Left ventricle myocardium inferior (tissue), 1 donor: ENCODE measurements around the gene ABCA9. TPM values are rescaled to one million over a fixed set of nuclear protein-coding genes. Genes with fewer than 3 reads are reported as not detected.
"Not testable (repeated sequence)": the region's sequence is repeated elsewhere in the genome, so short reads cannot be mapped to it uniquely, and the experiment has no call there.

ENCODE experiments used
- DNase-seq: peaks from one replicate; pipeline ENCODE4 v3.0.0-alpha.2; 2020
- H3K27ac ChIP-seq: fragments of 200-600 bp; replicated peaks from 2 replicates; pipeline ENCODE4 v1.8.0; 2021
- H3K27me3 ChIP-seq: fragments of 200-600 bp; 2 replicates; pipeline ENCODE4 v1.8.0; 2021; ENCODE audit warnings: low read depth
- H3K36me3 ChIP-seq: fragments of 200-600 bp; 2 replicates; pipeline ENCODE4 v1.8.0; 2021
- H3K4me1 ChIP-seq: fragments of 200-600 bp; 2 replicates; pipeline ENCODE4 v1.8.0; 2021
- H3K4me3 ChIP-seq: fragments of 200-600 bp; 2 replicates; pipeline ENCODE4 v1.8.0; 2021; ENCODE audit warnings: mild to moderate bottlenecking, moderate library complexity
- H3K9me3 ChIP-seq: fragments of 200-600 bp; replicated peaks from 2 replicates; pipeline ENCODE4 v1.8.0; 2021
- intact Hi-C: fragments of 100-400 bp; cut with micrococcal nuclease; formaldehyde crosslinking; loops from one replicate; pipeline ENCODE4 v1.11.0; 2022
- total RNA-seq: library from RNA; stranded (reverse); fragmentation: NEBNext Ultra II Directional; extraction: Animal tissue kit (Norgen Biotek cat#: 25700); gene quantifications from one replicate; pipeline ENCODE4 v1.2.1, GENCODE V29; 2021
- TF ChIP-seq, protein P1 (sequence below): fragments of 200-600 bp; IDR thresholded peaks from 2 replicates; pipeline ENCODE4 v1.8.0; 2021; ENCODE audit warnings: antibody characterized with exemption, mild to moderate bottlenecking, borderline replicate concordance
- donor health status: DM: no; HTN: yes; CAD: no; lungs with severe emphysema.

Gene ABCA9
- total RNA-seq, 1 donor from 2014 or later = 13.0 TPM

- Histone ChIP-seq H3K36me3 (peaks cover 48% of the 10 kb centered on the region), H3K27me3 (no peaks in the 10 kb centered on the region), H3K9me3 (no peaks in the 10 kb centered on the region), H3K27ac (no peak overlapping the region), H3K4me3 (no peak overlapping the region), H3K4me1 (no peaks in the 10 kb centered on the region)
- DNase-seq = no peak
- TF ChIP-seq, protein P1, sequence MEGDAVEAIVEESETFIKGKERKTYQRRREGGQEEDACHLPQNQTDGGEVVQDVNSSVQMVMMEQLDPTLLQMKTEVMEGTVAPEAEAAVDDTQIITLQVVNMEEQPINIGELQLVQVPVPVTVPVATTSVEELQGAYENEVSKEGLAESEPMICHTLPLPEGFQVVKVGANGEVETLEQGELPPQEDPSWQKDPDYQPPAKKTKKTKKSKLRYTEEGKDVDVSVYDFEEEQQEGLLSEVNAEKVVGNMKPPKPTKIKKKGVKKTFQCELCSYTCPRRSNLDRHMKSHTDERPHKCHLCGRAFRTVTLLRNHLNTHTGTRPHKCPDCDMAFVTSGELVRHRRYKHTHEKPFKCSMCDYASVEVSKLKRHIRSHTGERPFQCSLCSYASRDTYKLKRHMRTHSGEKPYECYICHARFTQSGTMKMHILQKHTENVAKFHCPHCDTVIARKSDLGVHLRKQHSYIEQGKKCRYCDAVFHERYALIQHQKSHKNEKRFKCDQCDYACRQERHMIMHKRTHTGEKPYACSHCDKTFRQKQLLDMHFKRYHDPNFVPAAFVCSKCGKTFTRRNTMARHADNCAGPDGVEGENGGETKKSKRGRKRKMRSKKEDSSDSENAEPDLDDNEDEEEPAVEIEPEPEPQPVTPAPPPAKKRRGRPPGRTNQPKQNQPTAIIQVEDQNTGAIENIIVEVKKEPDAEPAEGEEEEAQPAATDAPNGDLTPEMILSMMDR = no peak
- intact Hi-C loops = no loop called here
These were observed 45.1 kb downstream of the ABCA9 start for GRCh38 chr17:69015631-69016030.

- TF ChIP-seq, protein P1 = no peak
- intact Hi-C loops = no loop called here
- Histone ChIP-seq H3K4me1 (no peaks in the 10 kb centered on the region), H3K27ac (no peak overlapping the region), H3K9me3 (no peaks in the 10 kb centered on the region), H3K36me3 (peaks cover 65% of the 10 kb centered on the region), H3K27me3 (no peaks in the 10 kb centered on the region), H3K4me3 (no peak overlapping the region)
- DNase-seq = no peak
These were observed 47.6 kb downstream of the ABCA9 start for GRCh38 chr17:69012895-69013805.

DNA sequence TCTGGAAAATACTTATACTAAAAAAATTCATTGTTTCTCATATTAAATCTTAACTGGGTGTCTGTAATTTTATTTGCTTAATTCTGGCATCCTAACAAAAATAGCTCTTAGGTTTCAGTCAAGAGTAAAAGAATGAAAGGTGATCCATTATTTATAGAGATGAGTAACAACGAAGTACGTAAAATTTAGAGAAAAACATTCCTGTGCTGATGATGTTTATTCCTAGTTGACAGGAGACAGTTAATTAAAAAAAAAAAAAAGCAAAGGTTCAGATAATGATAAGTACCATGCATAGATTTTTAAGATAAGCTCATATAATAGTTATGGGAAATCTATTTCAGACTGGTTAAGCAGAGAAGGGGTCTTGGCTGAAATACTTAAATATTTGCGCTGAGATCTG, 50.8 kb downstream of the ABCA9 start:
- Histone ChIP-seq H3K4me3 (no peak overlapping the region), H3K4me1 (no peaks in the 10 kb centered on the region), H3K9me3 (no peaks in the 10 kb centered on the region), H3K36me3 (peaks cover 68% of the 10 kb centered on the region), H3K27me3 (no peaks in the 10 kb centered on the region), H3K27ac (no peak overlapping the region)
- intact Hi-C loops = no loop called here
- DNase-seq = no peak
- TF ChIP-seq, protein P1 = no peak

DNA sequence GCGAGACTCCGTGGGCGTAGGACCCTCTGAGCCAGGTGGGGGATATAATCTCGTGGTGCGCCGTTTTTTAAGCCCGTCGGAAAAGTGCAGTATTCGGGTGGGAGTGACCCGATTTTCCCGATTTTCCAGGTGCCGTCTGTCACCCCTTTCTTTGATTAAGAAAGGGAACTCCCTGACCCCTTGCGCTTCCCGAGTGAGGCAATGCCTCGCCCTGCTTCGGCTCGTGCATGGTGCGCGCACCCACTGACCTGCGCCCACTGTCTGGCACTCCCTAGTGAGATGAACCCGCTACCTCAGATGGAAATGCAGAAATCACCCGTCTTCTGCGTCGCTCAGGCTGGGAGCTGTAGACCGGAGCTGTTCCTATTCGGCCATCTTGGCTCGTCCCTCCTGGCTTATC, 56.0 kb downstream of the ABCA9 start:
- DNase-seq, intact Hi-C loops, H3K27me3 ChIP-seq, H3K27ac ChIP-seq, H3K9me3 ChIP-seq, H3K4me1 ChIP-seq, H3K4me3 ChIP-seq: not testable (repeated sequence)
- peaks cover 46% of the 10 kb centered on the region for H3K36me3 ChIP-seq

DNA sequence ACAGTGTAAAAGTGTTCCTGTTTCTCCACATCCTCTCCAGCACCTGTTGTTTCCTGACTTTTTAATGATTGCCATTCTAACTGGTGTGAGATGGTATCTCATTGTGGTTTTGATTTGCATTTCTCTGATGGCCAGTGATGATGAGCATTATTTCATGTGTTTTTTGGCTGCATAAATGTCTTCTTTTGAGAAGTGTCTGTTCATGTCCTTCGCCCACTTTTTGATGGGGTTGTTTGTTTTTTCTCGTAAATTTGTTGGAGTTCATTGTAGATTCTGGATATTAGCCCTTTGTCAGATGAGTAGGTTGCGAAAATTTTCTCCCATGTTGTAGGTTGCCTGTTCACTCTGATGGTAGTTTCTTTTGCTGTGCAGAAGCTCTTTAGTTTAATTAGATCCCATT, 61.0 kb downstream of the ABCA9 start:
- H3K27me3 ChIP-seq, H3K36me3 ChIP-seq, H3K27ac ChIP-seq, H3K4me1 ChIP-seq, H3K9me3 ChIP-seq, intact Hi-C loops, DNase-seq, H3K4me3 ChIP-seq: not testable (repeated sequence)

DNA sequence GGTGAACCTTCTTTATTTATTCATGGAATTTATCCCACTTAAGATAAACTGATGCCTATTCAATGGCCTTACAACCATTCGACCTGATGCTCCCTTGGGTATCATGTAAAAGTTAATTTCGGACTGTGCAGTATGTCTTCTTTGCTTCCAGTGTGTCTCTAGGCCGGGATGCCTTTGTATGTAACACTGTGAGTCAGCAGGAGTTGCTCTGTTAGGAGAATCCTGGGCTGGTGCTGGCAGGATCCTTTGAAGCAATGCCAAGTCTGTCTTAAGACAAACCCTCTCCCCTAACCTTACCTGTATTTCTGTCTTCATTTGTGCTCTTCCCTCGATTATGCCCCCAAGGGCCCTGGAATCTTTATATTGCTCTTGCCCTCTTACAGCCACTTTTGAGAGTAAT, 67.6 kb downstream of the ABCA9 start:
- no peak for DNase-seq
- no peak overlapping the region for H3K27ac ChIP-seq
- H3K4me3 ChIP-seq = no peak overlapping the region
- H3K27me3 ChIP-seq = no peaks in the 10 kb centered on the region
- H3K9me3 ChIP-seq = no peaks in the 10 kb centered on the region
- TF ChIP-seq, protein P1 = no peak
- intact Hi-C loops = no loop called here
- H3K4me1 ChIP-seq = no peaks in the 10 kb centered on the region
- H3K36me3 ChIP-seq = peaks cover 12% of the 10 kb centered on the region
